Measurements from ENCODE around the gene CLK2. TPM values are rescaled to one million over a fixed set of nuclear protein-coding genes. Genes with fewer than 3 reads are reported as not detected.
A peak's percentile ranks its signal among the peaks of the same experiment; 100 is the strongest.

CLK2 gene
- total RNA-seq: 10 to 100 TPM; 31.2 to 32.3 TPM
- long read RNA-seq, donor 1, transcript CLK2-203 (13 exons, 2,166 nt): major isoform, 5 of 18 reads
- long read RNA-seq, donor 1, partial matches to known transcripts: 2 of 18 reads
- long read RNA-seq, donor 1, other reads (novel, unspliced or antisense): 10 of 18 reads
- long read RNA-seq, donor 2, partial matches to known transcripts: 7 of 10 reads
- long read RNA-seq, donor 2, other reads (novel, unspliced or antisense): 3 of 10 reads

- DNase-seq (ENCODE audit: low spot score): peak; percentile 99
- intact Hi-C loops (cut with DNase I): loop anchor here in 1 of 2 donors (2.0 kb wide), 1 partner anchor 17 kb away; no protein-coding TSS in a partner anchor
Measured at GRCh38 chr1:155273343-155274245, at the start of gene CLK2. TSS of gene CLK2 (minus strand) at chr1:155273504. CDS start at chr1:155270977, 2,527 bp downstream.

- peak; percentile 82 for DNase-seq (ENCODE audit: low spot score)
- intact Hi-C loops (cut with DNase I): loop anchor here (5.0 kb wide), 2 partner anchors 45 to 70 kb away; partner anchors contain the start of gene HCN3 (in 2 of the 2)
Measured at GRCh38 chr1:155322571-155322952, 49.3 kb upstream of the CLK2 start.

- intact Hi-C loops (cut with DNase I): loop anchor here (5.0 kb wide), 2 partner anchors 45 to 70 kb away; partner anchors contain the start of gene HCN3 (in 2 of the 2)
- no peak for DNase-seq (ENCODE audit: low spot score)
Measured at GRCh38 chr1:155321639-155322503, 48.6 kb upstream of the CLK2 start.

- intact Hi-C loops (cut with DNase I): loop anchor here (5.0 kb wide), 2 partner anchors 44 to 69 kb away; partner anchors contain the start of gene HCN3 (in 2 of the 2)
- DNase-seq (ENCODE audit: low spot score): peak; percentile 93
Measured at GRCh38 chr1:155320661-155321617, 47.6 kb upstream of the CLK2 start, which contains the start of gene RUSC1. TSS of gene RUSC1 (plus strand) at chr1:155320894. CDS start at chr1:155321774, 880 bp downstream.

- intact Hi-C loops (cut with DNase I): loop anchor here (5.0 kb wide), 2 partner anchors 43 to 68 kb away; partner anchors contain the start of gene HCN3 (in 2 of the 2)
- DNase-seq (ENCODE audit: low spot score): no peak
Measured at GRCh38 chr1:155320252-155320651, 46.9 kb upstream of the CLK2 start.

GRCh38 chr1:155319536-155319935 is 46.2 kb upstream of the CLK2 start:
- intact Hi-C loops (cut with DNase I): no loop called here
- DNase-seq (ENCODE audit: low spot score): no peak

- DNase-seq (ENCODE audit: low spot score): no peak
- intact Hi-C loops (cut with DNase I): no loop called here
Measured at GRCh38 chr1:155318082-155318481, 44.8 kb upstream of the CLK2 start.

- intact Hi-C loops (cut with DNase I): no loop called here
- peak; percentile 7 for DNase-seq (ENCODE audit: low spot score)
Measured at GRCh38 chr1:155316922-155317321, 43.6 kb upstream of the CLK2 start.

- DNase-seq (ENCODE audit: low spot score): no peak
- intact Hi-C loops (cut with DNase I): no loop called here
Measured at GRCh38 chr1:155313261-155313660, 40.0 kb upstream of the CLK2 start.

GRCh38 chr1:155309423-155310021 is 36.2 kb upstream of the CLK2 start:
- DNase-seq (ENCODE audit: low spot score): no peak

GRCh38 chr1:155308493-155309422 is 35.5 kb upstream of the CLK2 start, which contains the start of gene FDPS:
TSS of gene FDPS (plus strand) at chr1:155308866. CDS start at chr1:155309790, 924 bp downstream.
- peak; percentile 99 for DNase-seq (ENCODE audit: low spot score)
- intact Hi-C loops (cut with DNase I): no loop called here

More at GRCh38 chr1:155309423-155310021, 36.2 kb upstream of the CLK2 start:
- intact Hi-C loops (cut with DNase I): no loop called here

- intact Hi-C loops (cut with DNase I): no loop called here
- no peak for DNase-seq (ENCODE audit: low spot score)
Measured at GRCh38 chr1:155307247-155307740, 34.0 kb upstream of the CLK2 start.

GRCh38 chr1:155305881-155306391 is 32.6 kb upstream of the CLK2 start:
- intact Hi-C loops (cut with DNase I): no loop called here
- DNase-seq (ENCODE audit: low spot score): no peak

GRCh38 chr1:155304558-155305063 is 31.3 kb upstream of the CLK2 start:
- no peak for DNase-seq (ENCODE audit: low spot score)
- intact Hi-C loops (cut with DNase I): no loop called here

- intact Hi-C loops (cut with DNase I): no loop called here
- DNase-seq (ENCODE audit: low spot score): no peak
Measured at GRCh38 chr1:155301342-155301841, 28.1 kb upstream of the CLK2 start, which contains the start of gene PKLR. TSS of gene PKLR (minus strand) at chr1:155301438. CDS start at chr1:155301395, 43 bp downstream.

Measured in posterior vena cava (tissue), 2 donors.